ENCODE data around the gene LY9. TPM values are rescaled to one million over a fixed set of nuclear protein-coding genes. Genes with fewer than 3 reads are reported as not detected.

LY9 gene
- total and polyA plus RNA-seq, 9 of the 15 experiments (the other 6 are each of a cell fraction or from before 2014, with no cell fraction given) = not detected

GRCh38 chr1:160767395-160768294, 28.3 kb upstream of the LY9 start (continued):
- no peak for TF ChIP-seq NR2C1 (IDR thresholded peaks at IDR 0.05)
- no peak for TF ChIP-seq NR2C1 (tag; IDR thresholded peaks at IDR 0.05)
- TF ChIP-seq, protein P1, sequence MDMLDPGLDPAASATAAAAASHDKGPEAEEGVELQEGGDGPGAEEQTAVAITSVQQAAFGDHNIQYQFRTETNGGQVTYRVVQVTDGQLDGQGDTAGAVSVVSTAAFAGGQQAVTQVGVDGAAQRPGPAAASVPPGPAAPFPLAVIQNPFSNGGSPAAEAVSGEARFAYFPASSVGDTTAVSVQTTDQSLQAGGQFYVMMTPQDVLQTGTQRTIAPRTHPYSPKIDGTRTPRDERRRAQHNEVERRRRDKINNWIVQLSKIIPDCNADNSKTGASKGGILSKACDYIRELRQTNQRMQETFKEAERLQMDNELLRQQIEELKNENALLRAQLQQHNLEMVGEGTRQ (CRISPR knock-in tag; IDR thresholded peaks at IDR 0.05) = no peak
- no peak for TF ChIP-seq RBFOX2 (IDR thresholded peaks at IDR 0.05; ENCODE audit: low read depth, low read length)
- TF ChIP-seq, protein P2, sequence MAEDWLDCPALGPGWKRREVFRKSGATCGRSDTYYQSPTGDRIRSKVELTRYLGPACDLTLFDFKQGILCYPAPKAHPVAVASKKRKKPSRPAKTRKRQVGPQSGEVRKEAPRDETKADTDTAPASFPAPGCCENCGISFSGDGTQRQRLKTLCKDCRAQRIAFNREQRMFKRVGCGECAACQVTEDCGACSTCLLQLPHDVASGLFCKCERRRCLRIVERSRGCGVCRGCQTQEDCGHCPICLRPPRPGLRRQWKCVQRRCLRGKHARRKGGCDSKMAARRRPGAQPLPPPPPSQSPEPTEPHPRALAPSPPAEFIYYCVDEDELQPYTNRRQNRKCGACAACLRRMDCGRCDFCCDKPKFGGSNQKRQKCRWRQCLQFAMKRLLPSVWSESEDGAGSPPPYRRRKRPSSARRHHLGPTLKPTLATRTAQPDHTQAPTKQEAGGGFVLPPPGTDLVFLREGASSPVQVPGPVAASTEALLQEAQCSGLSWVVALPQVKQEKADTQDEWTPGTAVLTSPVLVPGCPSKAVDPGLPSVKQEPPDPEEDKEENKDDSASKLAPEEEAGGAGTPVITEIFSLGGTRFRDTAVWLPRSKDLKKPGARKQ (CRISPR knock-in tag; IDR thresholded peaks at IDR 0.05) = no peak
- TF ChIP-seq, protein P3, sequence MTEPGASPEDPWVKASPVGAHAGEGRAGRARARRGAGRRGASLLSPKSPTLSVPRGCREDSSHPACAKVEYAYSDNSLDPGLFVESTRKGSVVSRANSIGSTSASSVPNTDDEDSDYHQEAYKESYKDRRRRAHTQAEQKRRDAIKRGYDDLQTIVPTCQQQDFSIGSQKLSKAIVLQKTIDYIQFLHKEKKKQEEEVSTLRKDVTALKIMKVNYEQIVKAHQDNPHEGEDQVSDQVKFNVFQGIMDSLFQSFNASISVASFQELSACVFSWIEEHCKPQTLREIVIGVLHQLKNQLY (CRISPR knock-in tag; conservative IDR thresholded peaks at IDR 0.05) = no peak
- no peak for TF ChIP-seq ZNF561 (CRISPR knock-in tag; conservative IDR thresholded peaks at IDR 0.05)
- TF ChIP-seq, protein P4, sequence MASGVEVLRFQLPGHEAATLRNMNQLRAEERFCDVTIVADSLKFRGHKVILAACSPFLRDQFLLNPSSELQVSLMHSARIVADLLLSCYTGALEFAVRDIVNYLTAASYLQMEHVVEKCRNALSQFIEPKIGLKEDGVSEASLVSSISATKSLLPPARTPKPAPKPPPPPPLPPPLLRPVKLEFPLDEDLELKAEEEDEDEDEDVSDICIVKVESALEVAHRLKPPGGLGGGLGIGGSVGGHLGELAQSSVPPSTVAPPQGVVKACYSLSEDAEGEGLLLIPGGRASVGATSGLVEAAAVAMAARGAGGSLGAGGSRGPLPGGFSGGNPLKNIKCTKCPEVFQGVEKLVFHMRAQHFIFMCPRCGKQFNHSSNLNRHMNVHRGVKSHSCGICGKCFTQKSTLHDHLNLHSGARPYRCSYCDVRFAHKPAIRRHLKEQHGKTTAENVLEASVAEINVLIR (CRISPR knock-in tag; IDR thresholded peaks at IDR 0.05) = no peak
- no peak for TF ChIP-seq PRPF4 (IDR thresholded peaks at IDR 0.05; ENCODE audit: insufficient read depth, low read depth, low read length, poor library complexity, severe bottlenecking)
- no peak for TF ChIP-seq ZNF384 (IDR thresholded peaks at IDR 0.05; ENCODE audit: low read depth, low read length)
- TF ChIP-seq MITF (IDR thresholded peaks at IDR 0.05) = no peak
- TF ChIP-seq ESRRA (IDR thresholded peaks at IDR 0.05; ENCODE audit: borderline replicate concordance, low read depth) = no peak
- TF ChIP-seq POLR3G (IDR thresholded peaks at IDR 0.05; ENCODE audit: extremely low read depth, insufficient read length, insufficient replicate concordance) = no peak
- TF ChIP-seq KDM5B (IDR thresholded peaks at IDR 0.05; ENCODE audit: insufficient replicate concordance, low read depth, low read length) = no peak
- no peak for TF ChIP-seq HOXB6 (CRISPR knock-in tag; IDR thresholded peaks at IDR 0.05; ENCODE audit: borderline replicate concordance)
- no peak for TF ChIP-seq SRSF3 (IDR thresholded peaks at IDR 0.05; ENCODE audit: insufficient read depth, low read length)
- no peak for TF ChIP-seq FOXM1 (IDR thresholded peaks at IDR 0.05; ENCODE audit: low read depth)
- TF ChIP-seq FOXM1 (CRISPR knock-in tag; IDR thresholded peaks at IDR 0.05; ENCODE audit: low read depth) = no peak
- TF ChIP-seq MXI1 (IDR thresholded peaks at IDR 0.05; ENCODE audit: low read depth, low read length) = no peak
- no peak for TF ChIP-seq ZBTB8A (IDR thresholded peaks at IDR 0.05; ENCODE audit: partially characterized antibody)
- no peak for TF ChIP-seq ARNT (IDR thresholded peaks at IDR 0.05)
- TF ChIP-seq TEAD2 (tag; IDR thresholded peaks at IDR 0.05) = no peak

All from K562 (cell line).